ENCODE data around the gene BRCA2.

Gene BRCA2

DNA sequence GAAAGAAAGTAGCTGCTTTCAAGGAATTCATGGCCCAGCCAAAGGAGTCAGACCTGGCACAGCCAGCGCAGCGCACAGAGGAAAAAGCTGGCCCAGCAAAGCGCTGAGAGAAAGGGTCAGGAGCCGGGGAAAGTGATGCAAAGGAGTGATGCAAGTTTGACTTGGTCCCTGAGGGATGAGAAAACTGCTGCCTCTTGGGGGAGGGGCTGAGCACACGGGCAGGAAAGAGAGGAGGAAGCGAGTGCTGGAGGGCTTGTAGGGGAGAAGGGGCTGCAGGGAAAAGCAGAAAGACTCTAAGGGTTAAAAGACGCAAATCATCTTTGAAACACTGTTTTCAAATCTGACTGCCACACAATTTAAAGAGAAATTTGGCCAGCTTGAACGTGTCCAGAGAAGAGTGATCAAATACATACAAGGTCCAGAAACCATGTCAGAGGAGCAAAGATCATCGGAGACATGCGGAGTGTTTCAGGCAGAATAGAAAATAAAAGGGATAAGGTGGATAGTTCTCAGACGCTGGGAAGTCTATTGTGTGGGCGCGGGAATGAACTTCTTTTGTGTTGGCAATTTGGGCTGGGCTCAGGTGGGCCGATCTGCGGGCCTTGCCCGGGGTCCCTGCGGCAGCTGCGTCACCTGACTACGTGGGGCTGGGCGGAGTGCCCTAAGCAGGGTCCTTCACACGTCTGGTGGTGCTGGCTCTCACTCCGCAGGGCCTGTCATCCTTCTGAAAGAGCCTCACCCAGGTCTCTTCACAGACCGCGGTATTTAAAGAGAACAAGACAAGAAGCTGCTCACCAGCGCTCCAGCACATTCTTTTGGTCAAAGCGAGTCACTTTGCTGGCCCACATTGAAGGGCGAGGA, 94.5 kb downstream of the BRCA2 start:
- no peaks in the 10 kb centered on the region for H3F3A ChIP-seq (ENCODE audit: insufficient read depth)

DNA sequence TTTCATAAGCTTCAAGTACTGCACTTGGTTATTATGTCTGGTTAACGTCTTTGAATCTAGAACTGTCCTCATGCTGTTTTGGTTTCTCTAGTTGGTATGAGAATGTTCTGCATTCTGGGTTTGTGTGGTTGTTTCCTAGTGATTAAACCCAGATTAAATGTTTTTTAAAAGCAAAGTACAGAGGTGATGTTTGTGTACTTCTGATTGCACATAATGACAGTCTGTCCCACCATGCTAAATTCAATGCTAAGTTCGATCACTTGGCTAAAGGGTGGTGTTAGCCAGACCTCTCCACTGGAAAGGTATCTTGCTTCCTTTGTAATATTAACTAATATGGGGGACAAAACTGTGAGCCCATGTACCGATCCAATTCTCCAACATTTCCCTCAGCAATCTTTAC, 98.0 kb downstream of the BRCA2 start:
- H3K27ac ChIP-seq (ENCODE audit: low read depth, low read length): no peak overlapping the region
- H3K9me3 ChIP-seq (ENCODE audit: insufficient read depth, low read length): no peaks in the 10 kb centered on the region

More for the DNA sequence above, 94.5 kb downstream of the BRCA2 start:
- no peak overlapping the region for H3K9ac ChIP-seq (ENCODE audit: low read length)
- TF ChIP-seq, protein P1, sequence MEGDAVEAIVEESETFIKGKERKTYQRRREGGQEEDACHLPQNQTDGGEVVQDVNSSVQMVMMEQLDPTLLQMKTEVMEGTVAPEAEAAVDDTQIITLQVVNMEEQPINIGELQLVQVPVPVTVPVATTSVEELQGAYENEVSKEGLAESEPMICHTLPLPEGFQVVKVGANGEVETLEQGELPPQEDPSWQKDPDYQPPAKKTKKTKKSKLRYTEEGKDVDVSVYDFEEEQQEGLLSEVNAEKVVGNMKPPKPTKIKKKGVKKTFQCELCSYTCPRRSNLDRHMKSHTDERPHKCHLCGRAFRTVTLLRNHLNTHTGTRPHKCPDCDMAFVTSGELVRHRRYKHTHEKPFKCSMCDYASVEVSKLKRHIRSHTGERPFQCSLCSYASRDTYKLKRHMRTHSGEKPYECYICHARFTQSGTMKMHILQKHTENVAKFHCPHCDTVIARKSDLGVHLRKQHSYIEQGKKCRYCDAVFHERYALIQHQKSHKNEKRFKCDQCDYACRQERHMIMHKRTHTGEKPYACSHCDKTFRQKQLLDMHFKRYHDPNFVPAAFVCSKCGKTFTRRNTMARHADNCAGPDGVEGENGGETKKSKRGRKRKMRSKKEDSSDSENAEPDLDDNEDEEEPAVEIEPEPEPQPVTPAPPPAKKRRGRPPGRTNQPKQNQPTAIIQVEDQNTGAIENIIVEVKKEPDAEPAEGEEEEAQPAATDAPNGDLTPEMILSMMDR (IDR thresholded peaks at IDR 0.05; ENCODE audit: insufficient read depth, low read length, poor library complexity, severe bottlenecking): no peak
- TF ChIP-seq EZH2phosphoT487 (conservative IDR thresholded peaks at IDR 0.05; ENCODE audit: low read length): no peak
- H3K4me2 ChIP-seq (ENCODE audit: low read depth, low read length, poor library complexity, severe bottlenecking): no peak overlapping the region
- no peak overlapping the region for H3K4me3 ChIP-seq (ENCODE audit: insufficient read depth, low read length, poor library complexity, severe bottlenecking)
- H2AFZ ChIP-seq (ENCODE audit: low read depth, low read length, severe bottlenecking): no peak overlapping the region
- no peaks in the 10 kb centered on the region for H3K9me2 ChIP-seq (replicated peaks; ENCODE audit: insufficient read depth, low read length)
- H3K36me3 ChIP-seq (ENCODE audit: low read length): no peaks in the 10 kb centered on the region
- no peaks in the 10 kb centered on the region for H3K27me3 ChIP-seq (ENCODE audit: low read length)
- no peaks in the 10 kb centered on the region for H3K79me2 ChIP-seq (ENCODE audit: insufficient read depth, low read length)
- H3K9me3 ChIP-seq (ENCODE audit: insufficient read depth, low read length): no peaks in the 10 kb centered on the region
- no peak overlapping the region for H3K27ac ChIP-seq (ENCODE audit: low read depth, low read length)
- H4K20me1 ChIP-seq (ENCODE audit: low read depth, low read length): no peaks in the 10 kb centered on the region

DNA sequence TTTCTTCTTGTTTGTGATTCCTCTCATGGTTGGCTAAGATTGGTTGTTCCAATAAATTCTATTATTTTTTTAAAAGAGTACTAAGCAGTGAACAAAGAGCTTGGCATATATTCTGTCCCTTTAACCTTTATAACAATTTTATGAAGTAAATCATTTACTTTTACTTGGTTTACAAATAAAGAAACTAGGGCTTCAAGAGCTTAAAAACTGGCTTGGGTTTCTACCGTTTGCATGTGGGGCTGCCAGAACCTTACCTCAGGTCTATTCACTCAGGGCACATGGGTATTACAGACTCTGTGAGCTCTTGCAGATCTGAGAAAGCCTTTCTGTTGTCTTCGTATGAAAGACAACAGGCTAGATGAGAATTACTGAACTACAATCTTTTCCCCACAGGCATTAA, 99.3 kb downstream of the BRCA2 start:
- no peaks in the 10 kb centered on the region for H3K36me3 ChIP-seq (ENCODE audit: low read length)
- no peak overlapping the region for H3K9ac ChIP-seq (ENCODE audit: low read length)
- no peak overlapping the region for H3K4me2 ChIP-seq (ENCODE audit: low read depth, low read length, poor library complexity, severe bottlenecking)
- H3K79me2 ChIP-seq (ENCODE audit: insufficient read depth, low read length): no peaks in the 10 kb centered on the region
- H3K27ac ChIP-seq (ENCODE audit: low read depth, low read length): no peak overlapping the region
- H4K20me1 ChIP-seq (ENCODE audit: low read depth, low read length): no peaks in the 10 kb centered on the region
- no peaks in the 10 kb centered on the region for H3K27me3 ChIP-seq (ENCODE audit: low read length)
- no peaks in the 10 kb centered on the region for H3K9me2 ChIP-seq (replicated peaks; ENCODE audit: insufficient read depth, low read length)
- no peaks in the 10 kb centered on the region for H3F3A ChIP-seq (ENCODE audit: insufficient read depth)
- no peak overlapping the region for H2AFZ ChIP-seq (ENCODE audit: low read depth, low read length, severe bottlenecking)
- H3K4me3 ChIP-seq (ENCODE audit: insufficient read depth, low read length, poor library complexity, severe bottlenecking): no peak overlapping the region
- no peaks in the 10 kb centered on the region; the same call in 1 of the 2 replicates for H3K9me3 ChIP-seq (ENCODE audit: insufficient read depth, low read length)
- no peak for TF ChIP-seq EZH2phosphoT487 (conservative IDR thresholded peaks at IDR 0.05; ENCODE audit: low read length)
- TF ChIP-seq, protein P1 (IDR thresholded peaks at IDR 0.05; ENCODE audit: insufficient read depth, low read length, poor library complexity, severe bottlenecking): no peak

More for the DNA sequence above, 98.0 kb downstream of the BRCA2 start:
- Histone ChIP-seq H3K9ac (ENCODE audit: low read length) (no peak overlapping the region), H3K27me3 (ENCODE audit: low read length) (no peaks in the 10 kb centered on the region), H3F3A (ENCODE audit: insufficient read depth) (no peaks in the 10 kb centered on the region), H4K20me1 (ENCODE audit: low read depth, low read length) (no peaks in the 10 kb centered on the region), H3K4me2 (ENCODE audit: low read depth, low read length, poor library complexity, severe bottlenecking) (no peak overlapping the region), H3K36me3 (ENCODE audit: low read length) (no peaks in the 10 kb centered on the region), H3K9me2 (replicated peaks; ENCODE audit: insufficient read depth, low read length) (no peaks in the 10 kb centered on the region), H2AFZ (ENCODE audit: low read depth, low read length, severe bottlenecking) (no peak overlapping the region), H3K4me3 (ENCODE audit: insufficient read depth, low read length, poor library complexity, severe bottlenecking) (no peak overlapping the region), H3K79me2 (ENCODE audit: insufficient read depth, low read length) (no peaks in the 10 kb centered on the region)
- TF ChIP-seq, protein P1 (IDR thresholded peaks at IDR 0.05; ENCODE audit: insufficient read depth, low read length, poor library complexity, severe bottlenecking): no peak
- TF ChIP-seq EZH2phosphoT487 (conservative IDR thresholded peaks at IDR 0.05; ENCODE audit: low read length): no peak

Data from SU-DHL-6 (cell line).